ENCODE measurements around the gene METTL2A.
"Not testable (repeated sequence)": the region's sequence is repeated elsewhere in the genome, so short reads cannot be mapped to it uniquely, and the experiment has no call there.

The METTL2A gene

GRCh38 chr17:62456016-62456415 lies 32.3 kb downstream of the METTL2A start:
- Histone ChIP-seq H4K8ac (ENCODE audit: low read depth, low read length) (no peak overlapping the region), H2AK5ac (ENCODE audit: low read length) (no peak overlapping the region), H3K36me3 (ENCODE audit: control insufficient read depth, insufficient read depth, low read length) (no peaks in the 10 kb centered on the region), H4K5ac (ENCODE audit: low read length) (no peak overlapping the region), H3K23ac (ENCODE audit: low read length) (no peak overlapping the region), H2BK15ac (replicated peaks; ENCODE audit: low read depth) (no peak overlapping the region), H3K4me2 (ENCODE audit: low read length) (no peak overlapping the region), H2BK5ac (ENCODE audit: low read length) (no peak overlapping the region), H3K9ac (ENCODE audit: low read length) (no peak overlapping the region), H3K4ac (ENCODE audit: low read depth, low read length) (no peak overlapping the region), H3K79me2 (ENCODE audit: control insufficient read depth, insufficient read depth, low read length) (no peaks in the 10 kb centered on the region), H3K18ac (ENCODE audit: low read length) (no peak overlapping the region), H3K4me3 (ENCODE audit: low read length) (no peak overlapping the region), H2BK120ac (ENCODE audit: low read depth, low read length) (no peak overlapping the region), H3K4me1 (ENCODE audit: control insufficient read depth, low read depth, low read length) (no peaks in the 10 kb centered on the region), H3K56ac (ENCODE audit: low read length) (no peak overlapping the region), H3K27me3 (ENCODE audit: insufficient read depth, low read length, poor library complexity) (no peaks in the 10 kb centered on the region), H3K27ac (ENCODE audit: low read depth, low read length) (no peak overlapping the region), H3K79me1 (ENCODE audit: low read length) (no peaks in the 10 kb centered on the region)
- no peak for DNase-seq
- no CpG with 5 or more reads among the region's 7 CpGs for WGBS (ENCODE audit: extremely low coverage, insufficient coverage, low lambda C conversion rate)

- not testable (repeated sequence) for H3K79me1 ChIP-seq (ENCODE audit: low read length); H3K9ac ChIP-seq (ENCODE audit: low read length)
- no CpG with 5 or more reads among the region's 10 CpGs for WGBS (ENCODE audit: extremely low coverage, insufficient coverage, low lambda C conversion rate)
These were observed 34.8 kb downstream of the METTL2A start for GRCh38 chr17:62458483-62458882.

GRCh38 chr17:62464422-62464821 lies 40.7 kb downstream of the METTL2A start:
- not testable (repeated sequence) for H3K56ac ChIP-seq (ENCODE audit: low read length); H3K4me2 ChIP-seq (ENCODE audit: low read length); H3K79me2 ChIP-seq (ENCODE audit: control insufficient read depth, insufficient read depth, low read length); H3K79me1 ChIP-seq (ENCODE audit: low read length); H3K4me3 ChIP-seq (ENCODE audit: low read length); H2BK5ac ChIP-seq (ENCODE audit: low read length); H3K9ac ChIP-seq (ENCODE audit: low read length); H2AK5ac ChIP-seq (ENCODE audit: low read length); H3K27me3 ChIP-seq (ENCODE audit: insufficient read depth, low read length, poor library complexity); H3K4ac ChIP-seq (ENCODE audit: low read depth, low read length); H3K36me3 ChIP-seq (ENCODE audit: control insufficient read depth, insufficient read depth, low read length); H2BK120ac ChIP-seq (ENCODE audit: low read depth, low read length); H3K27ac ChIP-seq (ENCODE audit: low read depth, low read length); H2BK15ac ChIP-seq (replicated peaks; ENCODE audit: low read depth); H3K4me1 ChIP-seq (ENCODE audit: control insufficient read depth, low read depth, low read length); H4K8ac ChIP-seq (ENCODE audit: low read depth, low read length); H4K5ac ChIP-seq (ENCODE audit: low read length); DNase-seq; H3K18ac ChIP-seq (ENCODE audit: low read length); H3K23ac ChIP-seq (ENCODE audit: low read length)
- WGBS (ENCODE audit: extremely low coverage, insufficient coverage, low lambda C conversion rate) = no CpG with 5 or more reads among the region's 3 CpGs

More at GRCh38 chr17:62458483-62458882, 34.8 kb downstream of the METTL2A start:
- not testable (repeated sequence) for H2AK5ac ChIP-seq (ENCODE audit: low read length); H2BK120ac ChIP-seq (ENCODE audit: low read depth, low read length); DNase-seq; H2BK15ac ChIP-seq (replicated peaks; ENCODE audit: low read depth); H3K27me3 ChIP-seq (ENCODE audit: insufficient read depth, low read length, poor library complexity); H4K8ac ChIP-seq (ENCODE audit: low read depth, low read length); H3K36me3 ChIP-seq (ENCODE audit: control insufficient read depth, insufficient read depth, low read length); H3K4me3 ChIP-seq (ENCODE audit: low read length); H3K23ac ChIP-seq (ENCODE audit: low read length); H3K56ac ChIP-seq (ENCODE audit: low read length); H3K4me2 ChIP-seq (ENCODE audit: low read length); H3K79me2 ChIP-seq (ENCODE audit: control insufficient read depth, insufficient read depth, low read length); H3K18ac ChIP-seq (ENCODE audit: low read length); H3K4me1 ChIP-seq (ENCODE audit: control insufficient read depth, low read depth, low read length); H3K4ac ChIP-seq (ENCODE audit: low read depth, low read length); H2BK5ac ChIP-seq (ENCODE audit: low read length); H3K27ac ChIP-seq (ENCODE audit: low read depth, low read length); H4K5ac ChIP-seq (ENCODE audit: low read length)

GRCh38 chr17:62465271-62465670 lies 41.6 kb downstream of the METTL2A start:
- not testable (repeated sequence) for H3K56ac ChIP-seq (ENCODE audit: low read length); H2BK5ac ChIP-seq (ENCODE audit: low read length); H3K36me3 ChIP-seq (ENCODE audit: control insufficient read depth, insufficient read depth, low read length); H2BK15ac ChIP-seq (replicated peaks; ENCODE audit: low read depth); H4K8ac ChIP-seq (ENCODE audit: low read depth, low read length); H3K4me3 ChIP-seq (ENCODE audit: low read length); H3K23ac ChIP-seq (ENCODE audit: low read length); DNase-seq; H3K4ac ChIP-seq (ENCODE audit: low read depth, low read length); H4K5ac ChIP-seq (ENCODE audit: low read length); H3K4me2 ChIP-seq (ENCODE audit: low read length); H3K4me1 ChIP-seq (ENCODE audit: control insufficient read depth, low read depth, low read length); H3K79me1 ChIP-seq (ENCODE audit: low read length); H3K79me2 ChIP-seq (ENCODE audit: control insufficient read depth, insufficient read depth, low read length); H3K27me3 ChIP-seq (ENCODE audit: insufficient read depth, low read length, poor library complexity); H2BK120ac ChIP-seq (ENCODE audit: low read depth, low read length); H3K27ac ChIP-seq (ENCODE audit: low read depth, low read length); H3K18ac ChIP-seq (ENCODE audit: low read length); H2AK5ac ChIP-seq (ENCODE audit: low read length); H3K9ac ChIP-seq (ENCODE audit: low read length)
- WGBS (ENCODE audit: extremely low coverage, insufficient coverage, low lambda C conversion rate) = no CpG with 5 or more reads among the region's 7 CpGs

GRCh38 chr17:62470666-62471379 lies 47.1 kb downstream of the METTL2A start:
- no CpG with 5 or more reads among the region's 8 CpGs for WGBS (ENCODE audit: extremely low coverage, insufficient coverage, low lambda C conversion rate)

GRCh38 chr17:62471380-62471880 lies 47.7 kb downstream of the METTL2A start:
- WGBS (ENCODE audit: extremely low coverage, insufficient coverage, low lambda C conversion rate) = no CpG with 5 or more reads among the region's 9 CpGs
- not testable (repeated sequence) for H2BK5ac ChIP-seq (ENCODE audit: low read length); H3K4me1 ChIP-seq (ENCODE audit: control insufficient read depth, low read depth, low read length)

More at GRCh38 chr17:62470666-62471379, 47.1 kb downstream of the METTL2A start:
- not testable (repeated sequence) for H3K4me1 ChIP-seq (ENCODE audit: control insufficient read depth, low read depth, low read length); H3K18ac ChIP-seq (ENCODE audit: low read length); H3K23ac ChIP-seq (ENCODE audit: low read length); H2BK5ac ChIP-seq (ENCODE audit: low read length); H3K56ac ChIP-seq (ENCODE audit: low read length); H3K9ac ChIP-seq (ENCODE audit: low read length); H3K4me3 ChIP-seq (ENCODE audit: low read length); H4K8ac ChIP-seq (ENCODE audit: low read depth, low read length); H3K4ac ChIP-seq (ENCODE audit: low read depth, low read length); H2BK15ac ChIP-seq (replicated peaks; ENCODE audit: low read depth); H3K79me2 ChIP-seq (ENCODE audit: control insufficient read depth, insufficient read depth, low read length); H4K5ac ChIP-seq (ENCODE audit: low read length); H3K27me3 ChIP-seq (ENCODE audit: insufficient read depth, low read length, poor library complexity); H3K4me2 ChIP-seq (ENCODE audit: low read length); H3K79me1 ChIP-seq (ENCODE audit: low read length); H3K27ac ChIP-seq (ENCODE audit: low read depth, low read length); H2AK5ac ChIP-seq (ENCODE audit: low read length); H3K36me3 ChIP-seq (ENCODE audit: control insufficient read depth, insufficient read depth, low read length); H2BK120ac ChIP-seq (ENCODE audit: low read depth, low read length)
- DNase-seq = peak; percentile 39

More at GRCh38 chr17:62471380-62471880, 47.7 kb downstream of the METTL2A start:
- H2BK15ac ChIP-seq (replicated peaks; ENCODE audit: low read depth); H3K36me3 ChIP-seq (ENCODE audit: control insufficient read depth, insufficient read depth, low read length); H4K5ac ChIP-seq (ENCODE audit: low read length); H4K8ac ChIP-seq (ENCODE audit: low read depth, low read length); H3K4me3 ChIP-seq (ENCODE audit: low read length); H3K27ac ChIP-seq (ENCODE audit: low read depth, low read length); H2AK5ac ChIP-seq (ENCODE audit: low read length); H3K23ac ChIP-seq (ENCODE audit: low read length); H3K9ac ChIP-seq (ENCODE audit: low read length); H3K4ac ChIP-seq (ENCODE audit: low read depth, low read length); H2BK120ac ChIP-seq (ENCODE audit: low read depth, low read length); H3K27me3 ChIP-seq (ENCODE audit: insufficient read depth, low read length, poor library complexity); H3K4me2 ChIP-seq (ENCODE audit: low read length); H3K79me1 ChIP-seq (ENCODE audit: low read length); H3K56ac ChIP-seq (ENCODE audit: low read length); DNase-seq; H3K79me2 ChIP-seq (ENCODE audit: control insufficient read depth, insufficient read depth, low read length); H3K18ac ChIP-seq (ENCODE audit: low read length): not testable (repeated sequence)

Measured in mesendoderm (in vitro differentiated cells).